Muscle of leg (tissue), 11 donors: Measurements from ENCODE around the gene KCTD15. TPM values are rescaled to one million over a fixed set of nuclear protein-coding genes. Genes with fewer than 3 reads are reported as not detected.

Experiments used
- DNase-seq: peaks from one replicate; pipeline ENCODE4 v3.0.0; 2013
- H3K27ac ChIP-seq: one replicate; pipeline ENCODE4 v1.5.1; 2013; ENCODE audit warnings: mild to moderate bottlenecking, low read length, control low read depth
- H3K27me3 ChIP-seq: one replicate; pipeline ENCODE4 v1.6.1; 2013; ENCODE audit warnings: low read length; ENCODE audit not compliant: control insufficient read depth, insufficient read depth
- H3K36me3 ChIP-seq: one replicate; pipeline ENCODE4 v1.6.1; 2013; ENCODE audit warnings: low read length; ENCODE audit not compliant: control insufficient read depth, insufficient read depth
- H3K4me1 ChIP-seq: one replicate; pipeline ENCODE4 v1.6.1; 2013; ENCODE audit warnings: low read length; ENCODE audit not compliant: control insufficient read depth, insufficient read depth
- H3K4me3 ChIP-seq: one replicate; pipeline ENCODE4 v1.5.1; 2013; ENCODE audit warnings: low read length, control low read depth
- H3K9me3 ChIP-seq: replicated peaks from 2 replicates; pipeline ENCODE4 v1.6.1; 2013; ENCODE audit warnings: low read depth, low read length; ENCODE audit not compliant: control insufficient read depth
- WGBS: methylation state at CpG from one replicate; pipeline ENCODE4 v1.1.5; 2013; ENCODE audit warnings: missing lambda C conversion rate; ENCODE audit not compliant: insufficient coverage; 5-methylcytosine and 5-hydroxymethylcytosine counted together
- polyA plus RNA-seq, 8 donors: library from polyadenylated mRNA; unstranded; fragments of 120-200 nt; gene quantifications; one replicate each; pipeline versions ENCODE4 v1.2.1 to v1.2.3, GENCODE V29; 2013; ENCODE audit warnings: inconsistent platforms in 1 of 8, low replicate concordance in 1 of 8; ENCODE audit not compliant: insufficient read length in 8 of 8, insufficient read depth in 1 of 8
- total RNA-seq: library from RNA; stranded (reverse); fragments of 120-200 nt; gene quantifications from one replicate; pipeline ENCODE4 v1.2.4, GENCODE V29; 2013

Gene KCTD15
- total and polyA plus RNA-seq, 9 donors: 23.8 to 45.8 (median 34.5) TPM

- Histone ChIP-seq H3K36me3 (no peaks in the 10 kb centered on the region), H3K27me3 (peaks cover 16% of the 10 kb centered on the region), H3K4me1 (peaks cover 15% of the 10 kb centered on the region), H3K9me3 (no peaks in the 10 kb centered on the region), H3K4me3 (no peak overlapping the region), H3K27ac (no peak overlapping the region)
- DNase-seq: no peak
- WGBS: 50% methylated on average over 1 of the region's 2 CpGs
These were observed 25.2 kb downstream of the KCTD15 start for GRCh38 chr19:33821871-33822270.

GRCh38 chr19:33823341-33823740 is 26.7 kb downstream of the KCTD15 start:
- H3K27ac ChIP-seq: no peak overlapping the region
- peaks cover 16% of the 10 kb centered on the region for H3K27me3 ChIP-seq
- DNase-seq: no peak
- H3K9me3 ChIP-seq: no peaks in the 10 kb centered on the region
- H3K4me1 ChIP-seq: peaks cover 15% of the 10 kb centered on the region
- no peak overlapping the region for H3K4me3 ChIP-seq
- no peaks in the 10 kb centered on the region for H3K36me3 ChIP-seq

GRCh38 chr19:33825556-33825955 is 28.9 kb downstream of the KCTD15 start:
- Histone ChIP-seq H3K27ac (no peak overlapping the region), H3K27me3 (peaks cover 5% of the 10 kb centered on the region), H3K4me1 (peaks cover 2% of the 10 kb centered on the region), H3K4me3 (no peak overlapping the region), H3K9me3 (no peaks in the 10 kb centered on the region), H3K36me3 (no peaks in the 10 kb centered on the region)
- WGBS: 63% methylated on average over 5 of the region's 6 CpGs
- DNase-seq: no peak

GRCh38 chr19:33826521-33826920 is 29.9 kb downstream of the KCTD15 start:
- no peaks in the 10 kb centered on the region for H3K27me3 ChIP-seq
- WGBS: 90% methylated on average over 5 of the region's 7 CpGs
- H3K4me1 ChIP-seq: no peaks in the 10 kb centered on the region
- no peak for DNase-seq
- H3K4me3 ChIP-seq: no peak overlapping the region
- H3K9me3 ChIP-seq: no peaks in the 10 kb centered on the region
- no peaks in the 10 kb centered on the region for H3K36me3 ChIP-seq
- no peak overlapping the region for H3K27ac ChIP-seq

GRCh38 chr19:33828266-33829075 is 31.8 kb downstream of the KCTD15 start:
- no peaks in the 10 kb centered on the region for H3K36me3 ChIP-seq
- peaks cover 2% of the 10 kb centered on the region for H3K27me3 ChIP-seq
- no peaks in the 10 kb centered on the region for H3K4me1 ChIP-seq
- no peaks in the 10 kb centered on the region for H3K9me3 ChIP-seq
- no peak overlapping the region for H3K4me3 ChIP-seq
- H3K27ac ChIP-seq: no peak overlapping the region
- DNase-seq: no peak
- WGBS: 86% methylated on average over 12 of the region's 13 CpGs

- DNase-seq: no peak
- 83% methylated on average over 3 of the region's 3 CpGs for WGBS
- H3K36me3 ChIP-seq: no peaks in the 10 kb centered on the region
- no peaks in the 10 kb centered on the region for H3K4me1 ChIP-seq
- H3K27me3 ChIP-seq: peaks cover 2% of the 10 kb centered on the region
- H3K4me3 ChIP-seq: no peak overlapping the region
- no peak overlapping the region for H3K27ac ChIP-seq
- H3K9me3 ChIP-seq: no peaks in the 10 kb centered on the region
These were observed 33.6 kb downstream of the KCTD15 start for GRCh38 chr19:33830264-33830663.

- Histone ChIP-seq H3K27me3 (peaks cover 2% of the 10 kb centered on the region), H3K36me3 (no peaks in the 10 kb centered on the region), H3K4me3 (no peak overlapping the region), H3K27ac (no peak overlapping the region), H3K4me1 (no peaks in the 10 kb centered on the region), H3K9me3 (no peaks in the 10 kb centered on the region)
- WGBS: no CpG with 5 or more reads among the region's 1 CpG
- no peak for DNase-seq
These were observed 35.2 kb downstream of the KCTD15 start for GRCh38 chr19:33831825-33832224.

GRCh38 chr19:33832633-33833032 is 36.0 kb downstream of the KCTD15 start:
- Histone ChIP-seq H3K27ac (no peak overlapping the region), H3K36me3 (no peaks in the 10 kb centered on the region), H3K9me3 (no peaks in the 10 kb centered on the region), H3K4me3 (no peak overlapping the region), H3K27me3 (peaks cover 2% of the 10 kb centered on the region), H3K4me1 (no peaks in the 10 kb centered on the region)
- no peak for DNase-seq
- WGBS: 77% methylated on average over 7 of the region's 7 CpGs

GRCh38 chr19:33840382-33840781 is 43.7 kb downstream of the KCTD15 start:
- H3K27ac ChIP-seq: no peak overlapping the region
- H3K27me3 ChIP-seq: peaks cover 2% of the 10 kb centered on the region
- H3K4me3 ChIP-seq: no peak overlapping the region
- WGBS: 90% methylated on average over 1 of the region's 4 CpGs
- no peak for DNase-seq
- H3K9me3 ChIP-seq: no peaks in the 10 kb centered on the region
- H3K4me1 ChIP-seq: no peaks in the 10 kb centered on the region
- no peaks in the 10 kb centered on the region for H3K36me3 ChIP-seq

- no peak for DNase-seq
- Histone ChIP-seq H3K27me3 (peaks cover 2% of the 10 kb centered on the region), H3K36me3 (no peaks in the 10 kb centered on the region), H3K4me3 (no peak overlapping the region), H3K9me3 (no peaks in the 10 kb centered on the region), H3K4me1 (no peaks in the 10 kb centered on the region), H3K27ac (no peak overlapping the region)
- 82% methylated on average over 2 of the region's 4 CpGs for WGBS
These were observed 44.1 kb downstream of the KCTD15 start for GRCh38 chr19:33840783-33841182.

GRCh38 chr19:33841685-33842084 is 45.0 kb downstream of the KCTD15 start:
- 50% methylated on average over 2 of the region's 5 CpGs for WGBS
- no peak overlapping the region for H3K27ac ChIP-seq

More at GRCh38 chr19:33841685-33842084, 45.0 kb downstream of the KCTD15 start:
- peaks cover 2% of the 10 kb centered on the region for H3K27me3 ChIP-seq
- no peak overlapping the region for H3K4me3 ChIP-seq
- no peaks in the 10 kb centered on the region for H3K4me1 ChIP-seq
- H3K36me3 ChIP-seq: no peaks in the 10 kb centered on the region
- no peaks in the 10 kb centered on the region for H3K9me3 ChIP-seq
- no peak for DNase-seq
